K562 (cell line): ENCODE data around the gene COL24A1. TPM values are rescaled to one million over a fixed set of nuclear protein-coding genes. Genes with fewer than 3 reads are reported as not detected.

Source experiments
- ARID3A ChIP-seq: IDR thresholded peaks from 2 replicates; pipeline ENCODE4 v1.6.1; 2012; ENCODE audit warnings: low read depth, low read length, improper control_type of control experiment, borderline replicate concordance
- CUX1 ChIP-seq: fragments of 200-800 bp; sonication (Bioruptor generic); IDR thresholded peaks from 2 replicates; pipeline ENCODE4 v1.6.1; 2016; ENCODE audit warnings: missing genetic modification characterization, missing compliant biosample characterization
- XRCC3 ChIP-seq: fragments of 450-650 bp; IDR thresholded peaks from 2 replicates; pipeline ENCODE4 v1.6.1; 2017; ENCODE audit warnings: mild to moderate bottlenecking, moderate library complexity
- ZNF436 ChIP-seq: fragments of 250-450, 450-650 bp; sonication (Bioruptor Pico); formaldehyde crosslinking; IDR thresholded peaks from 2 replicates; pipeline ENCODE4 v1.7.0; 2020; ENCODE audit warnings: mild to moderate bottlenecking
- polyA plus RNA-seq, 8 experiments: library from polyadenylated mRNA; depleted of rRNA in 4 of 8; stranded (reverse) in 5 of 8; unstranded in 3 of 8; fragments of >200 nt; fragmentation: Nextera tagmentation in 2 of 8; fragmentation: Illumina TruSeq in 1 of 8; extraction: Ambion mirVana in 2 of 8; extraction: Trizol in 1 of 8; gene quantifications; 2 replicates each; pipeline versions ENCODE4 v1.2.1 to v1.2.3, GENCODE V29; 2011 to 2014; ENCODE audit warnings: inconsistent platforms in 1 of 8, missing spikeins in 1 of 8
- total RNA-seq, 7 experiments: library from RNA; depleted of rRNA in 6 of 7; stranded (reverse); fragments of >200 nt in 6 of 7; fragmentation: Illumina TruSeq in 2 of 7; extraction: Trizol in 2 of 7; gene quantifications; 2 replicates each; pipeline versions ENCODE4 v1.2.1 to v1.2.3, GENCODE V29; 2011 to 2021; ENCODE audit warnings: low replicate concordance in 1 of 7

The COL24A1 gene
- total and polyA plus RNA-seq, 9 of the 15 experiments (the other 6 are each of a cell fraction or from before 2014, with no cell fraction given): 0.01 to 0.06 (median 0.03) TPM; not detected in 2

- no peak for TF ChIP-seq ARID3A
- TF ChIP-seq CUX1 (CRISPR knock-in tag): no peak
- no peak for TF ChIP-seq XRCC3
- no peak for TF ChIP-seq ZNF436 (CRISPR knock-in tag)
- TF ChIP-seq, all 486 proteins: peak for 0
Observed at GRCh38 chr1:86030180-86030579, 126.4 kb downstream of the COL24A1 start (continued).
